Spleen (tissue), 7 donors: Measurements from ENCODE around the gene ZNF491.

Experiments used
- CTCF ChIP-seq, 11 experiments: fragments of 200-600 bp in 7 of 11; fragments of 450-650 bp in 4 of 11; sonication (generic) in 4 of 11; IDR thresholded peaks in 8 of 11; conservative IDR thresholded peaks in 3 of 11; 1 replicate in 7 of 11; 2 replicates in 4 of 11; pipeline versions ENCODE4 v1.4.0 to v1.8.0; 2016 to 2021; ENCODE audit warnings: antibody characterized with exemption in 11 of 11, inconsistent platforms in 4 of 11, mild to moderate bottlenecking in 1 of 11
- POLR2AphosphoS5 ChIP-seq, 3 donors: sonication (generic); formaldehyde crosslinking; IDR thresholded peaks; one replicate each; pipeline ENCODE4 v1.5.1; 2017; ENCODE audit warnings: antibody characterized with exemption in 3 of 3
- donor health status: DM: no; HTN: no; CAD: no; lungs with moderate emphysema.
- donor health status: DM: no; HTN: no; CAD: no.
- donor health status: DM: no; HTN: no; CAD: no.

- TF ChIP-seq CTCF (IDR thresholded peaks at IDR 0.05 in 8 of 11, conservative IDR thresholded peaks at IDR 0.05 in 3 of 11) (no peak), POLR2AphosphoS5 (IDR thresholded peaks at IDR 0.05) (no peak)
Measured at GRCh38 chr19:11848200-11848593, 49.9 kb downstream of the ZNF491 start.
